Upper lobe of left lung (tissue), 6 donors: ENCODE data around the gene CLDN2. TPM values are rescaled to one million over a fixed set of nuclear protein-coding genes. Genes with fewer than 3 reads are reported as not detected.

Experiments
- ATAC-seq, 2 donors: fragments of 200-7000 bp; cut with Tn5 transposase; one replicate each; pipeline ENCODE4 v1.9.1; 2022; ENCODE audit warnings: mild to moderate bottlenecking in 2 of 2, moderate library complexity in 2 of 2; ENCODE audit not compliant: low FRiP score in 2 of 2
- DNase-seq, 2 donors: peaks; one replicate each; pipeline ENCODE4 v3.0.0-alpha.2; 2019 to 2020
- H3K27ac ChIP-seq, 4 donors: fragments of 200-600 bp; sonication (generic); one replicate each; pipeline ENCODE4 v1.5.1; 2016 to 2019
- H3K27me3 ChIP-seq, 4 donors: fragments of 200-600 bp; sonication (generic); one replicate each; pipeline ENCODE4 v1.5.1; 2017 to 2019
- H3K36me3 ChIP-seq, 4 donors: fragments of 200-600 bp; sonication (generic); one replicate each; pipeline ENCODE4 v1.5.1; 2016 to 2019
- H3K4me1 ChIP-seq, 4 donors: fragments of 200-600 bp; sonication (generic); one replicate each; pipeline ENCODE4 v1.5.1; 2018 to 2019
- H3K4me3 ChIP-seq, 4 donors: fragments of 200-600 bp; sonication (generic); one replicate each; pipeline ENCODE4 v1.5.1; 2017 to 2019; ENCODE audit warnings: mild to moderate bottlenecking in 2 of 4, moderate library complexity in 1 of 4
- H3K9me3 ChIP-seq, 4 donors: fragments of 200-600 bp; sonication (generic); one replicate each; pipeline ENCODE4 v1.5.1; 2018 to 2019
- EP300 ChIP-seq, 4 donors: sonication (generic); formaldehyde crosslinking; IDR thresholded peaks; one replicate each; pipeline ENCODE4 v1.5.1; 2017; ENCODE audit warnings: antibody characterized with exemption in 4 of 4, control low read depth in 2 of 4
- POLR2A ChIP-seq, 4 donors: fragments of 450-650 bp; IDR thresholded peaks; one replicate each; pipeline ENCODE4 v1.5.1; 2016 to 2017; ENCODE audit warnings: antibody characterized with exemption in 4 of 4, mild to moderate bottlenecking in 2 of 4
- POLR2AphosphoS5 ChIP-seq, 2 donors: sonication (generic); formaldehyde crosslinking; IDR thresholded peaks; one replicate each; pipeline ENCODE4 v1.5.1; 2017; ENCODE audit warnings: antibody characterized with exemption in 2 of 2
- WGBS, 2 donors: methylation state at CpG; one replicate each; pipeline ENCODE4 v1.1.5; 2017 to 2018; 5-methylcytosine and 5-hydroxymethylcytosine counted together
- total RNA-seq, 6 donors: library from RNA; depleted of rRNA in 4 of 6; stranded (reverse); fragments of >200 nt in 4 of 6; gene quantifications; one replicate each; pipeline versions ENCODE4 v1.1.0 to v1.2.1, GENCODE V29; 2016 to 2021
- TF ChIP-seq, protein P1 (sequence below), 6 experiments: fragments of 450-650 bp in 4 of 6; fragments of 200-600 bp in 2 of 6; sonication (generic) in 2 of 6; IDR thresholded peaks; one replicate each; pipeline ENCODE4 v1.5.1; 2016 to 2019; ENCODE audit warnings: antibody characterized with exemption in 6 of 6
- donor health status: DM: no; HTN: no; CAD: no; lungs with moderate emphysema.
- donor health status: DM: no; HTN: yes; CAD: no; lungs with severe emphysema.

CLDN2 gene
- total RNA-seq, 6 donors from 2014 or later: 0.20 to 1.0 (median 0.64) TPM; not detected in 2

DNA sequence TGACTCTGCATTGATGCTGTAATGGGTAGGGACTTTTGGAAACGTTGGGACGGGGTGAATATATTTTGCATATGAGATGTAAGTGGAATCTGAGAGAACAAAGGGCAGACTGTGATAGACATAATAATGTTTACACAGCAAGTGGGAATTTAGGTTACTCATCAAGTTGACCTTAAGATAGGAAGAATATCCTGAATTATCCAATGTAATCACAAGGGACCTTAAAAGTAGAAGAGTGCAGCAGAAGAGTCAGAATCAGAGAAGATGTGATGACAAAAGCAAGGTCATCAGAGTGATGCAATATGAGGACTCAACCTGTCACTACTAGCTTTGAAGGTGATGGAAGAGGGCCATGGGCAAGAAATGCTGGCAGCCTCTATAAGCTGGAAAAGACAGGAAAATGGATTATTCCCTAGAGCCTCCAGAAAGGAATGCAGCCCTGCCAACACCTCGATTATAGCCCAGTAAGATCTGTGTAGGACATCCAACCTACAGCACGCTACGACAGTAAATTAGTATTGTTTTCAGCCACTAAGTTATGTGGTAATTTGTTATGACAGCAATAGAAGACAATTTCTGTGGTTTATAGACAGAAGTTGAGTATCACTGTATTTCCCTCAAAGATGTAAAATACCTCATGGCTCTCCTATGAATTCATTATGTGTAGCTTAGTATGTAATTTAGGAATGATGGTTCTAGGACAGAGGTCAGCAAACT is 53.4 kb downstream of the CLDN2 start:
- H3K9me3 ChIP-seq: no peaks in the 10 kb centered on the region
- DNase-seq: no peak

DNA sequence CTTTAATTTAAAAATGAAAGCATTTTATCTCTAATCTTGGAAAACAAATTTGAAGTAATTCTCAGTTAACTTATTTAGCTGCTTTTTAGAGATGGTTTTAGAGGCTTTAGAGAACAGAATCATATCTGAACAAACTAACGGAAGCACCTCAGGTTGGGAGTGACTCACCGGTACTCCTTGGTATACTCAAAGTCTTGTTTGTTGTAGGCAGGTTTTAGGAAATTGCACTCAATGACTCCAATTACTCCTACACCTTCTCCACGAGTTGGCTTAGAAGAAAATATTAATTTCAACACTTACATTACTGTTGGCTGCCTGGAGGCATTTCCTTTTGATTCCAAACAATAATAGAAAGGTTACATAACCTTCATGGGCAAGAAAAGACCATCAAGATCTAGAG is 56.2 kb downstream of the CLDN2 start:
- DNase-seq (no peak), ATAC-seq (no peak)
- Histone ChIP-seq H3K4me3 (no peak overlapping the region), H3K27me3 (no peaks in the 10 kb centered on the region), H3K36me3 (no peaks in the 10 kb centered on the region), H3K27ac (no peak overlapping the region), H3K9me3 (no peaks in the 10 kb centered on the region), H3K4me1 (no peaks in the 10 kb centered on the region)
- WGBS, 2 donors: 59 to 78% methylated on average over 3 of the region's 3 CpGs
- TF ChIP-seq EP300 (IDR thresholded peaks at IDR 0.05) (no peak), POLR2A (IDR thresholded peaks at IDR 0.05) (no peak), POLR2AphosphoS5 (IDR thresholded peaks at IDR 0.05) (no peak)
- TF ChIP-seq, protein P1, sequence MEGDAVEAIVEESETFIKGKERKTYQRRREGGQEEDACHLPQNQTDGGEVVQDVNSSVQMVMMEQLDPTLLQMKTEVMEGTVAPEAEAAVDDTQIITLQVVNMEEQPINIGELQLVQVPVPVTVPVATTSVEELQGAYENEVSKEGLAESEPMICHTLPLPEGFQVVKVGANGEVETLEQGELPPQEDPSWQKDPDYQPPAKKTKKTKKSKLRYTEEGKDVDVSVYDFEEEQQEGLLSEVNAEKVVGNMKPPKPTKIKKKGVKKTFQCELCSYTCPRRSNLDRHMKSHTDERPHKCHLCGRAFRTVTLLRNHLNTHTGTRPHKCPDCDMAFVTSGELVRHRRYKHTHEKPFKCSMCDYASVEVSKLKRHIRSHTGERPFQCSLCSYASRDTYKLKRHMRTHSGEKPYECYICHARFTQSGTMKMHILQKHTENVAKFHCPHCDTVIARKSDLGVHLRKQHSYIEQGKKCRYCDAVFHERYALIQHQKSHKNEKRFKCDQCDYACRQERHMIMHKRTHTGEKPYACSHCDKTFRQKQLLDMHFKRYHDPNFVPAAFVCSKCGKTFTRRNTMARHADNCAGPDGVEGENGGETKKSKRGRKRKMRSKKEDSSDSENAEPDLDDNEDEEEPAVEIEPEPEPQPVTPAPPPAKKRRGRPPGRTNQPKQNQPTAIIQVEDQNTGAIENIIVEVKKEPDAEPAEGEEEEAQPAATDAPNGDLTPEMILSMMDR (IDR thresholded peaks at IDR 0.05): no peak

More for the DNA sequence above, 53.4 kb downstream of the CLDN2 start:
- Histone ChIP-seq H3K4me1 (no peaks in the 10 kb centered on the region), H3K27ac (no peak overlapping the region), H3K4me3 (no peak overlapping the region), H3K27me3 (no peaks in the 10 kb centered on the region), H3K36me3 (no peaks in the 10 kb centered on the region)
- ATAC-seq: no peak
- 48 to 78% methylated on average over 5 of the region's 5 CpGs for WGBS, 2 donors
- TF ChIP-seq POLR2A (IDR thresholded peaks at IDR 0.05) (no peak), POLR2AphosphoS5 (IDR thresholded peaks at IDR 0.05) (no peak), EP300 (IDR thresholded peaks at IDR 0.05) (no peak)
- TF ChIP-seq, protein P1 (IDR thresholded peaks at IDR 0.05): no peak

Other genes with a start within 250 kb of the CLDN2 start
- gene RNF128, start 193.7 kb upstream of the CLDN2 start, total RNA-seq: 10 to 100 TPM in 5 of 6 donors, 1 to 10 TPM in 1; 6.3 to 49.9 (median 19.7) TPM
- 10 to 100 TPM in 1 of 6 donors, 1 to 10 TPM in 5; 4.4 to 13.3 (median 6.0) TPM for gene TBC1D8B, start 117.7 kb upstream of the CLDN2 start, total RNA-seq
- gene RIPPLY1, start 17.1 kb upstream of the CLDN2 start, total RNA-seq: not detected
- gene MORC4, start 79.8 kb downstream of the CLDN2 start, total RNA-seq: 10 to 100 TPM; 10.3 to 23.0 (median 16.3) TPM
- gene RBM41, start 198.4 kb downstream of the CLDN2 start, total RNA-seq: 10 to 100 TPM; 10.9 to 49.2 (median 16.5) TPM